ENCODE measurements around the gene GALNT2.

GALNT2 gene

GRCh38 chr1:230077011-230077410, 10.0 kb downstream of the GALNT2 start:
- no peaks in the 10 kb centered on the region for H3K9me2 ChIP-seq (replicated peaks; ENCODE audit: insufficient read depth, low read length)
- no peaks in the 10 kb centered on the region; the same call in 1 of the 2 replicates for H3F3A ChIP-seq (ENCODE audit: insufficient read depth, low read length)
- no peaks in the 10 kb centered on the region for H3K36me3 ChIP-seq (replicated peaks; ENCODE audit: insufficient read depth, low read length)
- H3K4me1 ChIP-seq (ENCODE audit: low read length) = no peaks in the 10 kb centered on the region
- no peak for TF ChIP-seq EZH2phosphoT487 (IDR thresholded peaks at IDR 0.05; ENCODE audit: low read length)
- no peak for TF ChIP-seq CTCF (IDR thresholded peaks at IDR 0.05; ENCODE audit: low read length)
- no peak for TF ChIP-seq EZH2 (optimal IDR thresholded peaks at IDR 0.05; ENCODE audit: low read depth, low read length)
- H3K79me2 ChIP-seq (ENCODE audit: low read length) = peaks cover 100% of the 10 kb centered on the region
- H2AFZ ChIP-seq (ENCODE audit: low read length) = no peak overlapping the region
- no peak overlapping the region for H3K4me3 ChIP-seq (ENCODE audit: low read length)
- H3K27me3 ChIP-seq (replicated peaks; ENCODE audit: insufficient read depth, low read length) = no peaks in the 10 kb centered on the region
- H4K20me1 ChIP-seq (ENCODE audit: insufficient read depth, low read length) = no peaks in the 10 kb centered on the region; the same call in 1 of the 2 replicates
- no peak for DNase-seq
- H3K9ac ChIP-seq (ENCODE audit: low read length) = no peak overlapping the region
- H3K27ac ChIP-seq (ENCODE audit: low read length) = no peak overlapping the region
- no peaks in the 10 kb centered on the region for H3K9me3 ChIP-seq (replicated peaks; ENCODE audit: insufficient read depth, low read length)
- no peak overlapping the region for H3K4me2 ChIP-seq (ENCODE audit: low read depth, low read length)

- Histone ChIP-seq H3K4me1 (ENCODE audit: low read length) (no peaks in the 10 kb centered on the region), H2AFZ (ENCODE audit: low read length) (no peak overlapping the region)
- no peak for DNase-seq
Measured at GRCh38 chr1:230077436-230078213, 10.6 kb downstream of the GALNT2 start.

GRCh38 chr1:230079199-230080024, 12.4 kb downstream of the GALNT2 start:
- no peak overlapping the region for H3K9ac ChIP-seq (ENCODE audit: low read length)
- no peaks in the 10 kb centered on the region for H3K27me3 ChIP-seq (replicated peaks; ENCODE audit: insufficient read depth, low read length)
- no peaks in the 10 kb centered on the region for H4K20me1 ChIP-seq (ENCODE audit: insufficient read depth, low read length)
- no peak for TF ChIP-seq CTCF (IDR thresholded peaks at IDR 0.05; ENCODE audit: low read length)
- no peak for TF ChIP-seq EZH2phosphoT487 (IDR thresholded peaks at IDR 0.05; ENCODE audit: low read length)
- no peak for TF ChIP-seq EZH2 (optimal IDR thresholded peaks at IDR 0.05; ENCODE audit: low read depth, low read length)
- H3K4me3 ChIP-seq (ENCODE audit: low read length) = no peak overlapping the region
- DNase-seq = no peak
- peaks cover 100% of the 10 kb centered on the region for H3K79me2 ChIP-seq (ENCODE audit: low read length)
- H3K9me3 ChIP-seq (replicated peaks; ENCODE audit: insufficient read depth, low read length) = no peaks in the 10 kb centered on the region
- no peak overlapping the region for H3K4me2 ChIP-seq (ENCODE audit: low read depth, low read length)
- H3K9me2 ChIP-seq (replicated peaks; ENCODE audit: insufficient read depth, low read length) = no peaks in the 10 kb centered on the region
- no peak overlapping the region for H2AFZ ChIP-seq (ENCODE audit: low read length)
- H3K36me3 ChIP-seq (replicated peaks; ENCODE audit: insufficient read depth, low read length) = no peaks in the 10 kb centered on the region
- no peak overlapping the region for H3K27ac ChIP-seq (ENCODE audit: low read length)
- peaks cover 9% of the 10 kb centered on the region for H3F3A ChIP-seq (ENCODE audit: insufficient read depth, low read length)
- H3K4me1 ChIP-seq (ENCODE audit: low read length) = peaks cover 15% of the 10 kb centered on the region

More at GRCh38 chr1:230077436-230078213, 10.6 kb downstream of the GALNT2 start:
- Histone ChIP-seq H3K79me2 (ENCODE audit: low read length) (peaks cover 100% of the 10 kb centered on the region), H3K9ac (ENCODE audit: low read length) (no peak overlapping the region), H3K9me3 (replicated peaks; ENCODE audit: insufficient read depth, low read length) (no peaks in the 10 kb centered on the region), H3K4me3 (ENCODE audit: low read length) (no peak overlapping the region), H3F3A (ENCODE audit: insufficient read depth, low read length) (no peaks in the 10 kb centered on the region; the same call in 1 of the 2 replicates), H3K9me2 (replicated peaks; ENCODE audit: insufficient read depth, low read length) (no peaks in the 10 kb centered on the region), H3K36me3 (replicated peaks; ENCODE audit: insufficient read depth, low read length) (no peaks in the 10 kb centered on the region), H3K27me3 (replicated peaks; ENCODE audit: insufficient read depth, low read length) (no peaks in the 10 kb centered on the region), H4K20me1 (ENCODE audit: insufficient read depth, low read length) (no peaks in the 10 kb centered on the region; the same call in 1 of the 2 replicates), H3K4me2 (ENCODE audit: low read depth, low read length) (no peak overlapping the region), H3K27ac (ENCODE audit: low read length) (no peak overlapping the region)
- TF ChIP-seq EZH2phosphoT487 (IDR thresholded peaks at IDR 0.05; ENCODE audit: low read length) (no peak), CTCF (IDR thresholded peaks at IDR 0.05; ENCODE audit: low read length) (no peak), EZH2 (optimal IDR thresholded peaks at IDR 0.05; ENCODE audit: low read depth, low read length) (no peak)

Data from MM.1S (cell line).